IMR-90 (cell line): ENCODE results near the gene SLC44A1. TPM values are rescaled to one million over a fixed set of nuclear protein-coding genes. Genes with fewer than 3 reads are reported as not detected.

ENCODE experiments used
- ATAC-seq: fragments of 200-7000 bp; cut with Tn5 transposase; 2 replicates; pipeline ENCODE4 v1.9.1; 2020; ENCODE audit warnings: low read depth, mild to moderate bottlenecking, moderate library complexity
- BruUV-seq: library from RNA; stranded (reverse); fragments of 400-500 nt; replicated peaks from 2 replicates; lab custom pipeline; 2021; lab: Mats Ljungman, UMichigan
- CTCF ChIA-PET: fragments of 300-600 bp; formaldehyde crosslinking; extraction: SDS; loops from one replicate; lab custom pipeline; 2021; ENCODE audit warnings: antibody characterized with exemption; lab: Yijun Ruan, JAX
- POLR2A ChIA-PET: fragments of 300-600 bp; sonication (Branson Sonifier 250); formaldehyde crosslinking; loops from one replicate; lab custom pipeline; 2022; ENCODE audit warnings: antibody characterized with exemption; ENCODE audit not compliant: unreplicated experiment; lab: Charles Lee
- DNase-seq: peaks from one replicate; pipeline ENCODE4 v3.0.0; 2013
- H2AFZ ChIP-seq: replicated peaks from 2 replicates; pipeline ENCODE3; 2013; ENCODE audit warnings: low read length, mild to moderate bottlenecking; ENCODE audit not compliant: poor library complexity
- H2AK5ac ChIP-seq: 2 replicates; pipeline ENCODE4 v1.6.1; 2013; ENCODE audit warnings: low read depth, low read length, inconsistent platforms
- H2AK9ac ChIP-seq: replicated peaks from 2 replicates; pipeline ENCODE3; 2013; ENCODE audit warnings: mild to moderate bottlenecking, low read depth, low read length, moderate library complexity; ENCODE audit not compliant: poor library complexity
- H2BK120ac ChIP-seq: 2 replicates; pipeline ENCODE4 v1.6.1; 2013; ENCODE audit warnings: low read depth, low read length, inconsistent platforms
- H2BK15ac ChIP-seq: 3 replicates; pipeline ENCODE4 v1.6.1; 2013; ENCODE audit warnings: low read depth, low read length, inconsistent platforms
- H2BK20ac ChIP-seq: 2 replicates; pipeline ENCODE4 v1.6.1; 2013; ENCODE audit warnings: low read depth, mild to moderate bottlenecking, inconsistent platforms, low read length, moderate library complexity
- H2BK5ac ChIP-seq: 2 replicates; pipeline ENCODE4 v1.6.1; 2013; ENCODE audit warnings: mild to moderate bottlenecking, low read depth, low read length, inconsistent platforms; ENCODE audit not compliant: poor library complexity, severe bottlenecking
- H3K14ac ChIP-seq: replicated peaks from 2 replicates; pipeline ENCODE4 v1.6.1; 2013; ENCODE audit warnings: low read depth, low read length, inconsistent platforms
- H3K18ac ChIP-seq: 2 replicates; pipeline ENCODE4 v1.6.1; 2013; ENCODE audit warnings: low read depth, low read length, control low read depth
- H3K23ac ChIP-seq: 2 replicates; pipeline ENCODE4 v1.6.1; 2013; ENCODE audit warnings: low read depth, low read length, inconsistent platforms
- H3K27ac ChIP-seq: 2 replicates; pipeline ENCODE4 v1.5.1; 2013; ENCODE audit warnings: mild to moderate bottlenecking, control low read depth, low read length; ENCODE audit not compliant: insufficient read depth
- H3K27me3 ChIP-seq: 2 replicates; pipeline ENCODE4 v1.6.1; 2013; ENCODE audit warnings: low read length; ENCODE audit not compliant: control insufficient read depth, insufficient read depth
- H3K36me3 ChIP-seq: 2 replicates; pipeline ENCODE4 v1.6.1; 2013; ENCODE audit warnings: low read length, mixed read lengths; ENCODE audit not compliant: control insufficient read depth, insufficient read depth
- H3K4ac ChIP-seq: 2 replicates; pipeline ENCODE4 v1.6.1; 2013; ENCODE audit warnings: low read depth, low read length, inconsistent platforms
- H3K4me1 ChIP-seq: 2 replicates; pipeline ENCODE4 v1.6.1; 2013; ENCODE audit warnings: low read length, mixed read lengths; ENCODE audit not compliant: control insufficient read depth, insufficient read depth
- H3K4me2 ChIP-seq: 2 replicates; pipeline ENCODE4 v1.6.1; 2013; ENCODE audit warnings: low read depth, mild to moderate bottlenecking, control low read depth, low read length, moderate library complexity
- H3K4me3 ChIP-seq: 2 replicates; pipeline ENCODE4 v1.5.1; 2013; ENCODE audit warnings: low read depth, mild to moderate bottlenecking, control low read depth, low read length, moderate library complexity; ENCODE audit not compliant: insufficient read depth
- H3K56ac ChIP-seq: 2 replicates; pipeline ENCODE4 v1.6.1; 2013; ENCODE audit warnings: low read length, inconsistent platforms; ENCODE audit not compliant: insufficient read depth; ENCODE audit errors: extremely low read depth
- H3K79me1 ChIP-seq, 2 experiments: 2 replicates each; pipeline ENCODE4 v1.6.1; 2013; ENCODE audit warnings: low read length in 2 of 2, inconsistent platforms in 1 of 2, low read depth in 1 of 2
- H3K9ac ChIP-seq: 2 replicates; pipeline ENCODE4 v1.6.1; 2013; ENCODE audit warnings: low read depth, low read length, control low read depth
- H3K9me1 ChIP-seq: 2 replicates; pipeline ENCODE4 v1.6.1; 2013; ENCODE audit warnings: low read length, inconsistent platforms; ENCODE audit not compliant: insufficient read depth
- H3K9me3 ChIP-seq: 2 replicates; pipeline ENCODE4 v1.6.1; 2013; ENCODE audit warnings: low read length; ENCODE audit not compliant: control insufficient read depth, insufficient read depth
- H4K20me1 ChIP-seq: 2 replicates; pipeline ENCODE4 v1.6.1; 2013; ENCODE audit warnings: low read length, inconsistent platforms; ENCODE audit not compliant: insufficient read depth
- H4K5ac ChIP-seq: 2 replicates; pipeline ENCODE4 v1.6.1; 2013; ENCODE audit warnings: mild to moderate bottlenecking, low read depth, low read length, control low read depth
- H4K8ac ChIP-seq, 2 experiments: 2 replicates each; pipeline ENCODE4 v1.6.1; 2013; ENCODE audit warnings: low read depth in 2 of 2, low read length in 2 of 2, control low read depth in 1 of 2, inconsistent platforms in 1 of 2
- H4K91ac ChIP-seq: 2 replicates; pipeline ENCODE4 v1.6.1; 2013; ENCODE audit warnings: low read depth, low read length, inconsistent platforms; ENCODE audit not compliant: insufficient read depth
- BHLHE40 ChIP-seq: fragments of 150-350 bp; IDR thresholded peaks from 2 replicates; pipeline ENCODE4 v1.6.1; 2016; ENCODE audit warnings: mild to moderate bottlenecking, low read depth, low read length
- MAFK ChIP-seq: IDR thresholded peaks from 2 replicates; pipeline ENCODE4 v1.6.1; 2012; ENCODE audit warnings: low read depth, low read length, improper control_type of control experiment
- dilution Hi-C: fragments of 300-500 bp; cut with HindIII; formaldehyde crosslinking; loops from one replicate; pipeline ENCODE4 v1.14.3; 2018; ENCODE audit warnings: low sequenced_read_pairs; ENCODE audit not compliant: unreplicated experiment
- in situ Hi-C: fragments of 300-500 bp; cut with MboI; formaldehyde crosslinking; loops from 3 replicates; pipeline ENCODE4 v1.14.3; 2019; ENCODE audit warnings: low sequenced_read_pairs, inconsistent platforms, mixed read lengths
- intact Hi-C: fragments of 100-400 bp; cut with micrococcal nuclease; formaldehyde crosslinking; loops from 2 replicates; pipeline ENCODE4 v1.10.0; 2022
- polyA plus RNA-seq, 3 experiments: library from polyadenylated mRNA; depleted of rRNA; stranded (reverse); fragments of >200 nt; gene quantifications; 2 replicates each; pipeline ENCODE4 v1.2.3, GENCODE V29; 2012; ENCODE audit warnings: low replicate concordance in 1 of 3
- total RNA-seq: library from RNA; depleted of rRNA; stranded (reverse); fragments of >200 nt; gene quantifications from 2 replicates; pipeline ENCODE4 v1.2.3, GENCODE V29; 2012

SLC44A1 gene
- total and polyA plus RNA-seq, 2 of the 4 experiments (the other 2 are of a cell fraction), result 5.2 to 21.7 TPM

DNA sequence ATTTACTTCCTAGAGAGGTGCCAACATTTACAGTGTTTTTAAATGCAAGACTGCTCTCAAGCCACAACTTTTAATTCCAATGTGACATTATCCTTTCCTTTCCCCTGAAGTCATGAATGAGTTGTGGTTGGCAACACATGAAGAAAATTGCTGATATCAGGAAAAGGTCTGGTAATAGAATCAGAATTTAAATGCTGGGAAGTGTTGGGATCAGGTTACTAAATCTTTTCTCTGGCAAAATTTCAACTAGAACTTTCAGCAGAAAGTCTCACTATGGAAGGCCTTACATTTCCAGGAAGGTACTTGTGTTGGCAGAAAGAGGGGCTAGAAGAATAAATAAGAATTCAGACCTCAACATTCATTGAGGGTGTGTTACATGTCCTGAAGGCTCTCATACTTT is 10.6 kb upstream of the SLC44A1 start:
- H3K27me3 ChIP-seq, result no peaks in the 10 kb centered on the region
- no peak overlapping the region for H3K4ac ChIP-seq
- no peaks in the 10 kb centered on the region for H3K4me1 ChIP-seq
- no peak overlapping the region for H2AFZ ChIP-seq
- no peak overlapping the region for H2AK9ac ChIP-seq
- ATAC-seq (no peak), DNase-seq (peak; percentile 41)
- H3K14ac ChIP-seq, result no peak overlapping the region
- H3K4me2 ChIP-seq, result no peak overlapping the region
- H2AK5ac ChIP-seq, result no peak overlapping the region
- H3K18ac ChIP-seq, result no peak overlapping the region
- H2BK120ac ChIP-seq, result no peak overlapping the region
- H3K4me3 ChIP-seq, result no peak overlapping the region
- in situ Hi-C loops (no loop called here), intact Hi-C loops (no loop called here), dilution Hi-C loops (no loop called here)
- no peak overlapping the region for H4K91ac ChIP-seq
- no peak overlapping the region for H3K9ac ChIP-seq
- POLR2A ChIA-PET, result interaction anchor here (0.6 kb wide), 1 partner anchor 15 kb away, joined by 8 read pairs; no protein-coding TSS in a partner anchor
- H3K56ac ChIP-seq, result no peak overlapping the region
- H3K9me3 ChIP-seq, result no peaks in the 10 kb centered on the region
- H3K79me1 ChIP-seq, result no peaks in the 10 kb centered on the region
- no peak overlapping the region for H2BK15ac ChIP-seq
- H3K23ac ChIP-seq, result no peak overlapping the region
- CTCF ChIA-PET, result no interaction called here
- TF ChIP-seq MAFK (peak; percentile 49), BHLHE40 (no peak)
- H4K20me1 ChIP-seq, result no peaks in the 10 kb centered on the region
- H3K27ac ChIP-seq, result no peak overlapping the region
- BruUV-seq, result no TSS peak
- no peak overlapping the region for H4K5ac ChIP-seq
- H3K36me3 ChIP-seq, result no peaks in the 10 kb centered on the region
- no peaks in the 10 kb centered on the region for H3K9me1 ChIP-seq
- no peak overlapping the region for H2BK5ac ChIP-seq
- H2BK20ac ChIP-seq, result no peak overlapping the region
- H4K8ac ChIP-seq, result no peak overlapping the region
